ENCODE measurements around the gene MAP7.

MAP7 gene

DNA sequence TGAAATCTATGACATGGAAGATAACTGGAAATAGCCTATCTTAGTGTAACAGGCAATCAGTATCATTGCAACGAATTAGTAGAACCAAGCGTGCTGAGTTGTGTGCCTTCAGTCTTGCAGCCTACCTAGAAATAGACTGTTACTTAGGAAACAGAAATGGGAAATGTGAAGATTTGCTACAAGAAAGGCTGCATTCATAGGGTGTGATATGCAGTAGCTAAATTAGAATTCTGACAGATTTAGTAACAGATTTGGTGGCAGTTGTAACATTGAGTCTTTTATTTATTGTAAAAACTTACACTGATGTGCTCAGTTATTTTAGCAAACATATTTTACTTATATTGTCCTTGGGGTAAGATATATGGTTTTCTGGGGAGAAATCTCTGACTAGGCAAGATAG lies 56.2 kb downstream of the MAP7 start:
- no peak overlapping the region for H3K18ac ChIP-seq (ENCODE audit: low read length)
- H3K14ac ChIP-seq (ENCODE audit: low read length) = no peak overlapping the region
- H3K27me3 ChIP-seq (ENCODE audit: control insufficient read depth in 3 of 3, insufficient read depth in 3 of 3, low read depth in 1 of 3, low read length in 3 of 3) = peaks cover 0 to 3% (median 0%) of the 10 kb centered on the region in 3 experiments
- H2BK5ac ChIP-seq (ENCODE audit: low read length) = no peak overlapping the region
- no peak overlapping the region for H3K4ac ChIP-seq (ENCODE audit: low read length)
- no peak overlapping the region for H3K23ac ChIP-seq (ENCODE audit: low read depth, low read length, poor library complexity)
- no peak overlapping the region for H4K91ac ChIP-seq (ENCODE audit: low read depth, low read length, poor library complexity)
- H2BK12ac ChIP-seq (ENCODE audit: low read length) = no peak overlapping the region
- no CpG with 5 or more reads among the region's 2 CpGs for WGBS, 2 donors (ENCODE audit: extremely low coverage in 2 of 2, insufficient read length in 2 of 2, insufficient replicate concordance in 1 of 2)
- H2AFZ ChIP-seq (ENCODE audit: low read length) = no peak overlapping the region
- H3K4me3 ChIP-seq (ENCODE audit: low read length in 2 of 2) = no peak overlapping the region
- H3K9ac ChIP-seq (ENCODE audit: low read depth, low read length, poor library complexity) = no peak overlapping the region
- no peak overlapping the region for H4K8ac ChIP-seq (ENCODE audit: low read depth, low read length)
- H3K4me1 ChIP-seq (ENCODE audit: control insufficient read depth in 2 of 2, insufficient read depth in 1 of 2, low read depth in 1 of 2, low read length in 2 of 2) = no peaks in the 10 kb centered on the region
- no peak overlapping the region for H2BK120ac ChIP-seq (ENCODE audit: low read depth, low read length)
- no peak overlapping the region for H3K27ac ChIP-seq (replicated peaks; ENCODE audit: low read length)
- H3K9me3 ChIP-seq (replicated peaks in 1 of 2; ENCODE audit: control insufficient read depth in 2 of 2, insufficient read depth in 1 of 2, low read depth in 1 of 2, low read length in 2 of 2) = no peaks in the 10 kb centered on the region
- H3K4me2 ChIP-seq (ENCODE audit: insufficient read depth, low read length, poor library complexity, severe bottlenecking) = no peak overlapping the region
- no peak overlapping the region for H2AK5ac ChIP-seq (ENCODE audit: low read depth, low read length)
- no peak for DNase-seq (ENCODE audit: low spot score)
- no peaks in the 10 kb centered on the region for H3K36me3 ChIP-seq (replicated peaks in 1 of 2; ENCODE audit: control insufficient read depth in 2 of 2, insufficient read depth in 2 of 2, low read length in 2 of 2)
- H2BK15ac ChIP-seq (ENCODE audit: low read length) = no peak overlapping the region
- no peaks in the 10 kb centered on the region for H3K79me1 ChIP-seq (ENCODE audit: low read depth, low read length)

DNA sequence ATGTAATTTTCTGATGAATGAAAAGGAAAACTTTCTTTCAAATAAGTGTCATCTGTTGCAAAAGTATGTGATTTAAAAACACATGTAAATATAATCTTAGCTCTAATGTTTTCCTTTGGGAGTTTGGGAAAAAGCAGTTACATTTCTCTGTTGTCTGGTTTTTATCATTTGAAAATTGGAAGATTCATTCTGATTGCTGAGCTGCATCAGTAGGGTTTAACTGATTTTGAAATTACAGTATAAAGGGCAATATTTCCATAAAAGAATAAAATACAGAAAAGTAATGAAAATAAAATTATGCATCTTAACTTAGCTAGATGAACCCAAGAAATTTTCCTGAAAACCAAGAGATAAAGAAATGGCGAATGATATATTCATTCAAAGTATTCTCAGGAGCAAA lies 57.8 kb downstream of the MAP7 start:
- Histone ChIP-seq H3K36me3 (replicated peaks in 1 of 2; ENCODE audit: control insufficient read depth in 2 of 2, insufficient read depth in 2 of 2, low read length in 2 of 2) (no peaks in the 10 kb centered on the region), H3K9me3 (replicated peaks in 1 of 2; ENCODE audit: control insufficient read depth in 2 of 2, insufficient read depth in 1 of 2, low read depth in 1 of 2, low read length in 2 of 2) (no peaks in the 10 kb centered on the region), H2BK120ac (ENCODE audit: low read depth, low read length) (no peak overlapping the region), H3K4me2 (ENCODE audit: insufficient read depth, low read length, poor library complexity, severe bottlenecking) (no peak overlapping the region), H2BK5ac (ENCODE audit: low read length) (no peak overlapping the region), H3K18ac (ENCODE audit: low read length) (no peak overlapping the region), H2BK12ac (ENCODE audit: low read length) (no peak overlapping the region), H3K79me1 (ENCODE audit: low read depth, low read length) (no peaks in the 10 kb centered on the region), H3K27me3 (ENCODE audit: control insufficient read depth in 3 of 3, insufficient read depth in 3 of 3, low read depth in 1 of 3, low read length in 3 of 3) (peaks cover 0 to 3% (median 0%) of the 10 kb centered on the region in 3 experiments), H2BK15ac (ENCODE audit: low read length) (no peak overlapping the region), H2AK5ac (ENCODE audit: low read depth, low read length) (no peak overlapping the region), H4K8ac (ENCODE audit: low read depth, low read length) (no peak overlapping the region), H3K23ac (ENCODE audit: low read depth, low read length, poor library complexity) (no peak overlapping the region), H3K9ac (ENCODE audit: low read depth, low read length, poor library complexity) (no peak overlapping the region), H3K27ac (replicated peaks; ENCODE audit: low read length) (no peak overlapping the region), H3K4ac (ENCODE audit: low read length) (no peak overlapping the region), H3K4me1 (ENCODE audit: control insufficient read depth in 2 of 2, insufficient read depth in 1 of 2, low read depth in 1 of 2, low read length in 2 of 2) (no peaks in the 10 kb centered on the region), H4K91ac (ENCODE audit: low read depth, low read length, poor library complexity) (no peak overlapping the region), H3K4me3 (ENCODE audit: low read length in 2 of 2) (no peak overlapping the region), H2AFZ (ENCODE audit: low read length) (no peak overlapping the region), H3K14ac (ENCODE audit: low read length) (no peak overlapping the region)
- no CpG with 5 or more reads among the region's 1 CpG for WGBS, 2 donors (ENCODE audit: extremely low coverage in 2 of 2, insufficient read length in 2 of 2, insufficient replicate concordance in 1 of 2)
- DNase-seq (ENCODE audit: low spot score) = no peak

DNA sequence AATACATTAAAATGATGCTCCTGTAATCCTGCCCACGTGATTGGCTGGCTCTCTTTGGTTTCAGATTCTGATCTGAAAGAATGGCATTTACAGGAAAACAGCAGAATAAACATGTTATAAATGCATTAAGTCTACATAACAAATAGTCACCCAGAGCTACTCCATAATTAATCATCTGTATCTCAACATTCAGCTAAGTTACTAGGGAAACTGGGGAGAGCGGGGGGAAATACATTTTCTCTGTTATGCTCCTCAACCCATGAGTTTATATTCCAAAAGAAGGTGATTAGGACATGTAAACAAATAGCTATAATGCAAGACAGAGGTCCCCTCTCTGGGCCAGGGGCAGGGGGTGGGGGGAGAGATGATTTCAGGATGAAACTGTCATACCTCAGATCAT lies 58.5 kb downstream of the MAP7 start:
- no peak overlapping the region for H2BK120ac ChIP-seq (ENCODE audit: low read depth, low read length)
- H3K4me3 ChIP-seq (ENCODE audit: low read length in 2 of 2) = no peak overlapping the region
- H3K9me3 ChIP-seq (replicated peaks in 1 of 2; ENCODE audit: control insufficient read depth in 2 of 2, insufficient read depth in 1 of 2, low read depth in 1 of 2, low read length in 2 of 2) = no peaks in the 10 kb centered on the region
- no peaks in the 10 kb centered on the region for H3K79me1 ChIP-seq (ENCODE audit: low read depth, low read length)
- no peak overlapping the region for H3K23ac ChIP-seq (ENCODE audit: low read depth, low read length, poor library complexity)
- H4K91ac ChIP-seq (ENCODE audit: low read depth, low read length, poor library complexity) = no peak overlapping the region
- no peak overlapping the region for H2BK5ac ChIP-seq (ENCODE audit: low read length)
- H3K14ac ChIP-seq (ENCODE audit: low read length) = no peak overlapping the region
- no peak for DNase-seq (ENCODE audit: low spot score)
- no peak overlapping the region for H3K27ac ChIP-seq (replicated peaks; ENCODE audit: low read length)
- WGBS, 2 donors (ENCODE audit: extremely low coverage in 2 of 2, insufficient read length in 2 of 2, insufficient replicate concordance in 1 of 2) = no CpG with 5 or more reads among the region's 2 CpGs
- no peak overlapping the region for H3K4me2 ChIP-seq (ENCODE audit: insufficient read depth, low read length, poor library complexity, severe bottlenecking)
- peaks cover 0 to 3% (median 0%) of the 10 kb centered on the region in 3 experiments for H3K27me3 ChIP-seq (ENCODE audit: control insufficient read depth in 3 of 3, insufficient read depth in 3 of 3, low read depth in 1 of 3, low read length in 3 of 3)
- no peak overlapping the region for H3K9ac ChIP-seq (ENCODE audit: low read depth, low read length, poor library complexity)
- H4K8ac ChIP-seq (ENCODE audit: low read depth, low read length) = no peak overlapping the region
- H2AFZ ChIP-seq (ENCODE audit: low read length) = no peak overlapping the region
- no peaks in the 10 kb centered on the region for H3K36me3 ChIP-seq (replicated peaks in 1 of 2; ENCODE audit: control insufficient read depth in 2 of 2, insufficient read depth in 2 of 2, low read length in 2 of 2)
- no peak overlapping the region for H3K4ac ChIP-seq (ENCODE audit: low read length)
- H3K18ac ChIP-seq (ENCODE audit: low read length) = no peak overlapping the region
- no peak overlapping the region for H2BK12ac ChIP-seq (ENCODE audit: low read length)
- no peak overlapping the region for H2BK15ac ChIP-seq (ENCODE audit: low read length)
- H2AK5ac ChIP-seq (ENCODE audit: low read depth, low read length) = no peak overlapping the region
- no peaks in the 10 kb centered on the region for H3K4me1 ChIP-seq (ENCODE audit: control insufficient read depth in 2 of 2, insufficient read depth in 1 of 2, low read depth in 1 of 2, low read length in 2 of 2)

DNA sequence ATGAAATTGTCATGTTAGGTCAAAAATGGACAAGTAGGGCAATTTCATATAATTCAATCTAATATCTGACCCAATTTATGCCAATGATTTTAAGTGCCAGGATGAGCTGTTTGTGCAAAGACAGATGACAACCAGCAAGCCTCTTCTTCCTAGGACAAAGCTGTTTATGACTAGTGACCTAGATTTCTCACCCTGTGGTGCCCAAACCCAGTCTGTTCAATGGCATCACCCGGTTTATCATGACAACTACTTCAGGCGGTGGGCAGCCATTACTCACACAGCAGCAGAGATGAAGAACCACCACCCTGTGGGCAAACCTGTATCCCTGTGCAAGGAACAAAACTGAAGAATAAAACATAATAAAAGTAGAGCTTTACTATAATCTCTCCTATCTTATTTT lies 59.0 kb downstream of the MAP7 start:
- Histone ChIP-seq H2BK5ac (ENCODE audit: low read length) (no peak overlapping the region), H3K18ac (ENCODE audit: low read length) (no peak overlapping the region), H3K27me3 (ENCODE audit: control insufficient read depth in 3 of 3, insufficient read depth in 3 of 3, low read depth in 1 of 3, low read length in 3 of 3) (peaks cover 0 to 3% (median 0%) of the 10 kb centered on the region in 3 experiments), H2AK5ac (ENCODE audit: low read depth, low read length) (no peak overlapping the region), H3K4me3 (ENCODE audit: low read length in 2 of 2) (no peak overlapping the region), H3K27ac (replicated peaks; ENCODE audit: low read length) (no peak overlapping the region), H3K79me1 (ENCODE audit: low read depth, low read length) (no peaks in the 10 kb centered on the region), H4K91ac (ENCODE audit: low read depth, low read length, poor library complexity) (no peak overlapping the region), H2BK120ac (ENCODE audit: low read depth, low read length) (no peak overlapping the region), H2BK12ac (ENCODE audit: low read length) (no peak overlapping the region), H3K14ac (ENCODE audit: low read length) (no peak overlapping the region), H3K36me3 (replicated peaks in 1 of 2; ENCODE audit: control insufficient read depth in 2 of 2, insufficient read depth in 2 of 2, low read length in 2 of 2) (no peaks in the 10 kb centered on the region), H3K4me2 (ENCODE audit: insufficient read depth, low read length, poor library complexity, severe bottlenecking) (no peak overlapping the region), H3K23ac (ENCODE audit: low read depth, low read length, poor library complexity) (no peak overlapping the region), H2BK15ac (ENCODE audit: low read length) (no peak overlapping the region), H3K4ac (ENCODE audit: low read length) (no peak overlapping the region), H2AFZ (ENCODE audit: low read length) (no peak overlapping the region), H3K4me1 (ENCODE audit: control insufficient read depth in 2 of 2, insufficient read depth in 1 of 2, low read depth in 1 of 2, low read length in 2 of 2) (no peaks in the 10 kb centered on the region), H3K9me3 (replicated peaks in 1 of 2; ENCODE audit: control insufficient read depth in 2 of 2, insufficient read depth in 1 of 2, low read depth in 1 of 2, low read length in 2 of 2) (no peaks in the 10 kb centered on the region), H3K9ac (ENCODE audit: low read depth, low read length, poor library complexity) (no peak overlapping the region), H4K8ac (ENCODE audit: low read depth, low read length) (no peak overlapping the region)
- DNase-seq (ENCODE audit: low spot score) = no peak
- WGBS, 2 donors (ENCODE audit: extremely low coverage in 2 of 2, insufficient read length in 2 of 2, insufficient replicate concordance in 1 of 2) = no CpG with 5 or more reads among the region's 2 CpGs
